Thyroid gland (tissue), 4 donors: ENCODE measurements around the gene PYGO1.

Experiments used
- POLR2A ChIP-seq, 2 donors: fragments of 450-650 bp; IDR thresholded peaks; one replicate each; pipeline ENCODE4 v1.6.1; 2017; ENCODE audit warnings: antibody characterized with exemption in 2 of 2, mild to moderate bottlenecking in 2 of 2, moderate library complexity in 1 of 2
- TF ChIP-seq, protein P1 (sequence below), 6 experiments: fragments of 200-600 bp in 3 of 6; fragments of 450-650 bp in 3 of 6; sonication (generic) in 3 of 6; IDR thresholded peaks; one replicate each; pipeline ENCODE4 v1.5.1; 2016 to 2019; ENCODE audit warnings: antibody characterized with exemption in 6 of 6, mild to moderate bottlenecking in 2 of 6, inconsistent platforms in 1 of 6, moderate library complexity in 1 of 6

DNA sequence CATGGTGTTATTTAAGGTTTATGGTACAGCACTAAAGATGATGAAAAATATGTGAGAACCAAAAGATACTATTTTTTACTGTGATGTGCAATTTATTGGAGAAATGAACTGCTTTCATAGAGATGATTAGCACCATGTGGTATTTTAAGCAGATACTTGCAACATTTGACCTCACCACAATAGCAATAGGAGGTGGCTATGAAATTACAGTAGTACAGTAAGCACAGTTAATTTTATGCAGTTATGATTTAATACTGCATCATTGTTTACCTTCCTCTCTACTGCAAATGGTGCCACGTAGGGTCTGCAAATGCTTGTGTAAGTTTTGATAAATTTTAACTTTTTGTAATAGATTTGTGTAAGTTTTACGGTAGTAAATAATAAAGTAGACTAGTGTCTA is 14.0 kb downstream of the PYGO1 start:
- TF ChIP-seq, protein P1, sequence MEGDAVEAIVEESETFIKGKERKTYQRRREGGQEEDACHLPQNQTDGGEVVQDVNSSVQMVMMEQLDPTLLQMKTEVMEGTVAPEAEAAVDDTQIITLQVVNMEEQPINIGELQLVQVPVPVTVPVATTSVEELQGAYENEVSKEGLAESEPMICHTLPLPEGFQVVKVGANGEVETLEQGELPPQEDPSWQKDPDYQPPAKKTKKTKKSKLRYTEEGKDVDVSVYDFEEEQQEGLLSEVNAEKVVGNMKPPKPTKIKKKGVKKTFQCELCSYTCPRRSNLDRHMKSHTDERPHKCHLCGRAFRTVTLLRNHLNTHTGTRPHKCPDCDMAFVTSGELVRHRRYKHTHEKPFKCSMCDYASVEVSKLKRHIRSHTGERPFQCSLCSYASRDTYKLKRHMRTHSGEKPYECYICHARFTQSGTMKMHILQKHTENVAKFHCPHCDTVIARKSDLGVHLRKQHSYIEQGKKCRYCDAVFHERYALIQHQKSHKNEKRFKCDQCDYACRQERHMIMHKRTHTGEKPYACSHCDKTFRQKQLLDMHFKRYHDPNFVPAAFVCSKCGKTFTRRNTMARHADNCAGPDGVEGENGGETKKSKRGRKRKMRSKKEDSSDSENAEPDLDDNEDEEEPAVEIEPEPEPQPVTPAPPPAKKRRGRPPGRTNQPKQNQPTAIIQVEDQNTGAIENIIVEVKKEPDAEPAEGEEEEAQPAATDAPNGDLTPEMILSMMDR (IDR thresholded peaks at IDR 0.05) = no peak
- no peak for TF ChIP-seq POLR2A (IDR thresholded peaks at IDR 0.05)
